ENCODE results near the gene AKR1C4.
"Not testable (repeated sequence)": the region's sequence is repeated elsewhere in the genome, so short reads cannot be mapped to it uniquely, and the experiment has no call there.

The AKR1C4 gene

GRCh38 chr10:5209776-5210175 lies 13.1 kb downstream of the AKR1C4 start:
- not testable (repeated sequence) for FAIRE-seq

- FAIRE-seq, result not testable (repeated sequence)
Measured at GRCh38 chr10:5210261-5210660, 13.6 kb downstream of the AKR1C4 start.

- no peak for FAIRE-seq
Measured at GRCh38 chr10:5211696-5212536, 15.3 kb downstream of the AKR1C4 start.

GRCh38 chr10:5216801-5217200 lies 20.2 kb downstream of the AKR1C4 start:
- FAIRE-seq, result no peak

- no peak for FAIRE-seq
Measured at GRCh38 chr10:5219262-5219661, 22.6 kb downstream of the AKR1C4 start.

GRCh38 chr10:5222942-5223341 lies 26.3 kb downstream of the AKR1C4 start:
- FAIRE-seq, result not testable (repeated sequence)

- no peak for FAIRE-seq
Measured at GRCh38 chr10:5229019-5229418, 32.4 kb downstream of the AKR1C4 start.

GRCh38 chr10:5233324-5233723 lies 36.7 kb downstream of the AKR1C4 start:
- FAIRE-seq, result no peak

GRCh38 chr10:5234106-5234860 lies 37.6 kb downstream of the AKR1C4 start:
- no peak for FAIRE-seq

GRCh38 chr10:5237541-5237940 lies 40.9 kb downstream of the AKR1C4 start:
- not testable (repeated sequence) for FAIRE-seq

GRCh38 chr10:5242585-5242984 lies 45.9 kb downstream of the AKR1C4 start:
- no peak for FAIRE-seq

GRCh38 chr10:5243521-5243987 lies 46.9 kb downstream of the AKR1C4 start:
- no peak for FAIRE-seq

GRCh38 chr10:5252177-5253037 lies 55.8 kb downstream of the AKR1C4 start:
- no peak for FAIRE-seq

- FAIRE-seq, result no peak
Measured at GRCh38 chr10:5254488-5254887, 57.9 kb downstream of the AKR1C4 start.

- not testable (repeated sequence) for FAIRE-seq
Measured at GRCh38 chr10:5257768-5258167, 61.1 kb downstream of the AKR1C4 start.

GRCh38 chr10:5259132-5259951 lies 62.7 kb downstream of the AKR1C4 start:
- FAIRE-seq, result no peak

- FAIRE-seq, result no peak
Measured at GRCh38 chr10:5259952-5260578, 63.4 kb downstream of the AKR1C4 start.

GRCh38 chr10:5260828-5261227 lies 64.2 kb downstream of the AKR1C4 start:
- no peak for FAIRE-seq

GRCh38 chr10:5265139-5265538 lies 68.5 kb downstream of the AKR1C4 start:
- no peak for FAIRE-seq

GRCh38 chr10:5266351-5266750 lies 69.7 kb downstream of the AKR1C4 start:
- no peak for FAIRE-seq

GRCh38 chr10:5266804-5267203 lies 70.2 kb downstream of the AKR1C4 start:
- no peak for FAIRE-seq

- no peak for FAIRE-seq
Measured at GRCh38 chr10:5268234-5268633, 71.6 kb downstream of the AKR1C4 start.

Data from A204.1 (cell line).